Erythroblast (primary cell): Measurements from ENCODE around the gene PLA2G12B.
A peak's percentile ranks its signal among the peaks of the same experiment; 100 is the strongest.
"Not testable (repeated sequence)": the region's sequence is repeated elsewhere in the genome, so short reads cannot be mapped to it uniquely, and the experiment has no call there.

Experiments used
- DNase-seq, 2 experiments: peaks; one replicate each; lab custom pipeline; 2025; lab: John Stamatoyannopoulos, UW
- GATA1 ChIP-seq: IDR thresholded peaks from 2 replicates; pipeline ENCODE4 v1.6.1; 2011; ENCODE audit warnings: low read depth, mild to moderate bottlenecking, control low read depth, low read length, moderate library complexity
- POLR2A ChIP-seq: IDR thresholded peaks from 2 replicates; pipeline ENCODE4 v1.6.1; 2011; ENCODE audit warnings: mild to moderate bottlenecking, low read length

The PLA2G12B gene

GRCh38 chr10:72954596-72955554 is at the start of gene PLA2G12B:
TSS of gene PLA2G12B (minus strand) at chr10:72954806. CDS start at chr10:72954685, 121 bp downstream.
- no peak for TF ChIP-seq GATA1
- no peak for TF ChIP-seq POLR2A
- no peak for DNase-seq

- no peak for DNase-seq
- no peak for TF ChIP-seq POLR2A
- TF ChIP-seq GATA1 = no peak
These were observed 49.2 kb upstream of the PLA2G12B start for GRCh38 chr10:73003822-73004221.

- no peak for DNase-seq
- no peak for TF ChIP-seq GATA1
- TF ChIP-seq POLR2A = no peak
These were observed 46.4 kb upstream of the PLA2G12B start for GRCh38 chr10:73000973-73001372.

- DNase-seq = no peak
- TF ChIP-seq POLR2A = no peak
- TF ChIP-seq GATA1 = no peak
These were observed 42.5 kb upstream of the PLA2G12B start for GRCh38 chr10:72997099-72997498.

GRCh38 chr10:72995459-72995858 is 40.9 kb upstream of the PLA2G12B start:
- DNase-seq = not testable (repeated sequence)

- DNase-seq = not testable (repeated sequence)
These were observed 35.2 kb upstream of the PLA2G12B start for GRCh38 chr10:72989771-72990170.

- DNase-seq = not testable (repeated sequence)
These were observed 30.0 kb upstream of the PLA2G12B start for GRCh38 chr10:72984618-72985017.

GRCh38 chr10:72981882-72982529 is 27.4 kb upstream of the PLA2G12B start:
- TF ChIP-seq POLR2A (no peak), GATA1 (no peak)
- peak; percentile 75 to 84 for DNase-seq

GRCh38 chr10:72981028-72981881 is 26.6 kb upstream of the PLA2G12B start:
- DNase-seq = no peak
- TF ChIP-seq POLR2A (no peak), GATA1 (no peak)

GRCh38 chr10:72980348-72980747 is 25.7 kb upstream of the PLA2G12B start:
- DNase-seq = no peak
- no peak for TF ChIP-seq POLR2A
- no peak for TF ChIP-seq GATA1

- no peak for DNase-seq
These were observed 25.1 kb upstream of the PLA2G12B start for GRCh38 chr10:72979709-72980108.

GRCh38 chr10:72976886-72977285 is 22.3 kb upstream of the PLA2G12B start:
- no peak for TF ChIP-seq GATA1
- no peak for TF ChIP-seq POLR2A
- DNase-seq = no peak

More at GRCh38 chr10:72979709-72980108, 25.1 kb upstream of the PLA2G12B start:
- no peak for TF ChIP-seq POLR2A
- no peak for TF ChIP-seq GATA1

GRCh38 chr10:72956001-72956400 is 1.4 kb upstream of the PLA2G12B start:
- TF ChIP-seq GATA1 = no peak
- no peak for TF ChIP-seq POLR2A
- no peak for DNase-seq

- TF ChIP-seq GATA1 (no peak), POLR2A (no peak)
- no peak for DNase-seq
These were observed 393 bp downstream of the PLA2G12B start for GRCh38 chr10:72954230-72954595.
